ENCODE measurements around the gene UNC13C.

UNC13C gene

GRCh38 chr15:54120949-54121463, 142.8 kb downstream of the UNC13C start:
- no peak for DNase-seq

GRCh38 chr15:54127574-54127973, 149.3 kb downstream of the UNC13C start:
- no peak for DNase-seq

GRCh38 chr15:54131410-54131809, 153.2 kb downstream of the UNC13C start:
- no peak for DNase-seq

GRCh38 chr15:54149115-54149531, 170.9 kb downstream of the UNC13C start:
- DNase-seq = no peak

GRCh38 chr15:54150255-54150654, 172.0 kb downstream of the UNC13C start:
- DNase-seq = peak; percentile 82

GRCh38 chr15:54159012-54159411, 180.8 kb downstream of the UNC13C start:
- no peak for DNase-seq

- DNase-seq = no peak
These were observed 209.1 kb downstream of the UNC13C start for GRCh38 chr15:54187325-54187724.

GRCh38 chr15:54197995-54198394, 219.8 kb downstream of the UNC13C start:
- DNase-seq = no peak

GRCh38 chr15:54206586-54207321, 228.5 kb downstream of the UNC13C start:
- DNase-seq = no peak

- DNase-seq = no peak
These were observed 230.5 kb downstream of the UNC13C start for GRCh38 chr15:54208786-54209185.

GRCh38 chr15:54212635-54213034, 234.4 kb downstream of the UNC13C start:
- DNase-seq = no peak

GRCh38 chr15:54226455-54226854, 248.2 kb downstream of the UNC13C start:
- no peak for DNase-seq

- no peak for DNase-seq
These were observed 249.3 kb downstream of the UNC13C start for GRCh38 chr15:54227569-54227968.

- DNase-seq = no peak
These were observed 272.1 kb downstream of the UNC13C start for GRCh38 chr15:54250326-54250725.

GRCh38 chr15:54256190-54256589, 277.9 kb downstream of the UNC13C start:
- no peak for DNase-seq

- peak; percentile 50 for DNase-seq
These were observed 295.7 kb downstream of the UNC13C start for GRCh38 chr15:54273928-54274327.

- DNase-seq = no peak
These were observed 299.6 kb downstream of the UNC13C start for GRCh38 chr15:54277834-54278233.

- DNase-seq = no peak
These were observed 302.5 kb downstream of the UNC13C start for GRCh38 chr15:54280726-54281125.

- DNase-seq = no peak
These were observed 304.1 kb downstream of the UNC13C start for GRCh38 chr15:54282228-54282836.

- no peak for DNase-seq
These were observed 309.8 kb downstream of the UNC13C start for GRCh38 chr15:54288049-54288448.

GRCh38 chr15:54289590-54290136, 311.4 kb downstream of the UNC13C start:
- peak; percentile 41 for DNase-seq

GRCh38 chr15:54298396-54298795, 320.2 kb downstream of the UNC13C start:
- no peak for DNase-seq

GRCh38 chr15:54304321-54304720, 326.1 kb downstream of the UNC13C start:
- no peak for DNase-seq

- DNase-seq = peak; percentile 36
These were observed 326.9 kb downstream of the UNC13C start for GRCh38 chr15:54305138-54305537.

Data from OCI-M1 (cell line).